Lung (tissue), 12 donors: ENCODE data around the gene PHF21B. TPM values are rescaled to one million over a fixed set of nuclear protein-coding genes. Genes with fewer than 3 reads are reported as not detected.
"Not testable (repeated sequence)": the region's sequence is repeated elsewhere in the genome, so short reads cannot be mapped to it uniquely, and the experiment has no call there.

Experiments
- ATAC-seq: fragments of 200-7000 bp; cut with Tn5 transposase; one replicate; pipeline ENCODE4 v1.9.1; 2020; ENCODE audit warnings: moderate number of reproducible peaks; ENCODE audit not compliant: insufficient read depth, low FRiP score
- DNase-seq, 3 donors: peaks; one replicate each; pipeline ENCODE4 v3.0.0-alpha.2; 2013 to 2017
- H3K27ac ChIP-seq, 2 donors: one replicate each; pipeline ENCODE4 v1.5.1; 2013; ENCODE audit warnings: mild to moderate bottlenecking in 2 of 2, moderate library complexity in 2 of 2, control low read depth in 1 of 2, inconsistent platforms in 1 of 2, low read depth in 1 of 2, low read length in 1 of 2
- H3K27me3 ChIP-seq, 3 donors: one replicate each; pipeline ENCODE4 v1.5.1; 2013; ENCODE audit warnings: low read length in 2 of 3; ENCODE audit not compliant: control insufficient read depth in 3 of 3, insufficient read depth in 3 of 3
- H3K36me3 ChIP-seq, 4 donors: one replicate each; pipeline ENCODE4 v1.5.1; 2013; ENCODE audit warnings: low read length in 4 of 4, mild to moderate bottlenecking in 1 of 4, moderate library complexity in 1 of 4; ENCODE audit not compliant: control insufficient read depth in 4 of 4, insufficient read depth in 4 of 4
- H3K4me1 ChIP-seq, 5 donors: one replicate each; pipeline ENCODE4 v1.5.1; 2013; ENCODE audit warnings: low read length in 5 of 5, mild to moderate bottlenecking in 2 of 5, moderate library complexity in 1 of 5; ENCODE audit not compliant: control insufficient read depth in 5 of 5, insufficient read depth in 5 of 5
- H3K4me3 ChIP-seq: one replicate; pipeline ENCODE4 v1.5.1; 2013; ENCODE audit warnings: mild to moderate bottlenecking, control low read depth, moderate library complexity
- H3K9ac ChIP-seq, 2 donors: one replicate each; pipeline ENCODE4 v1.5.1; 2013; ENCODE audit warnings: low read length in 2 of 2, control low read depth in 1 of 2; ENCODE audit not compliant: insufficient read depth in 1 of 2
- H3K9me3 ChIP-seq, 4 donors: one replicate each; pipeline ENCODE4 v1.5.1; 2013; ENCODE audit warnings: low read length in 3 of 4, mild to moderate bottlenecking in 1 of 4, moderate library complexity in 1 of 4; ENCODE audit not compliant: control insufficient read depth in 4 of 4, insufficient read depth in 3 of 4
- CTCF ChIP-seq: IDR thresholded peaks from 2 replicates; pipeline ENCODE4 v1.5.1; 2012; ENCODE audit warnings: mild to moderate bottlenecking; ENCODE audit errors: control extremely low read depth, extremely low read depth
- WGBS, 2 donors: extraction: QIAGEN DNeasy Blood & Tissue Kit; methylation state at CpG; one replicate each; pipeline ENCODE4 v1.1.7; 2013; 5-methylcytosine and 5-hydroxymethylcytosine counted together
- polyA plus RNA-seq, 2 donors: library from polyadenylated mRNA; stranded (reverse); fragments of 200-250 nt; gene quantifications; one replicate each; pipeline ENCODE4 v1.2.1, GENCODE V29; 2013
- total RNA-seq, 2 donors: library from RNA; depleted of rRNA in 1 of 2; stranded (reverse); fragments of >200 nt in 1 of 2; gene quantifications; one replicate each; pipeline ENCODE4 v1.2.1, GENCODE V29; 2014 to 2021
- donor health status: control.
- donor health status: control.
- donor health status: Bipolar disorder and iron deficiency.
- donor health status: healthy.
- donor health status: DM: yes; HTN: yes; CAD: no.

PHF21B gene
- total and polyA plus RNA-seq, 4 donors, result 0.03 to 0.43 (median 0.26) TPM

DNA sequence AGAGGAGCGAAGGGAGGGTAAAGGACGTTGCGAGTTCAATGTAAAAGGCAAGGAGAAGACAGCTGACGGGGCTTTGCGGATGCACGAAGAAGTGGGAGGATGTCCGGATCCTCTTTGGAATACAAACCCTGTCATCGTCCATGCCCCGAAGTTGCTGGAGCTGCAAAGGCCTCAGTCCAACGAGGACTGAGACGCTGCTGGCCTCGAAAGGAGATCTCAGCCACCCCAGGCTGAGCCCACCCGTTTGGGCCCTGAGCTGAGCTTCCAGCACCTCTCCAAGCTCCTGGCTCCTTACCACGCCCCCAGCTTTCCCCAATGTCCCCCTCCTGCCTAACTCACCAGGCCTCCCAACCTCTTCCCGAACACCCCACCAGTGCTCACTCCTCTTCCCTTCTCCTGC is 46.1 kb upstream of the PHF21B start:
- Histone ChIP-seq H3K36me3 (no peaks in the 10 kb centered on the region), H3K9me3 (peaks cover 0 to 2% (median 0%) of the 10 kb centered on the region in 4 donors), H3K9ac (no peak overlapping the region), H3K27ac (no peak overlapping the region), H3K4me3 (no peak overlapping the region), H3K4me1 (no peaks in the 10 kb centered on the region), H3K27me3 (no peaks in the 10 kb centered on the region)
- WGBS, 2 donors, result 87 to 88% methylated on average over 15 of the region's 15 CpGs
- TF ChIP-seq CTCF, result no peak
- DNase-seq, result no peak
- no peak for ATAC-seq

DNA sequence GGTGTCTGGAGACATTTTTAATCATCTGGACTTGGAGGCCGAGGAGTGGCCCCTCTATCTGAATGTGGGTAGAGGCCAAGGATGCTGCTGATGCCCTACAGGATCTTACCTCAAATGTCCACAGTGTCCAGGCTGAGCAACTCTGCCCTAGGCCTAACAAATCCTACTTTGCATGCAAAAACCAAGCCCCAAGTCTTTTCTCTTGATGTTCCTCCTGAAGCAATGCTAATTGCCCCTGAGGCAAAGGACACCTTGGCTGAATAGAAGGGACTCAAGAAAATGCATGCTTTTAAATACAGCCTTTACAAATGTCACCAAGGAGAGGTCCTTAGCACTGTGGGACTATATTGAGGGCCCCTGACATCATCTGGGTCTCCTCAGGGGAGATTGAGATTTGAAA is 43.8 kb upstream of the PHF21B start:
- DNase-seq, result no peak
- no peak for ATAC-seq
- peaks cover 0 to 2% (median 0%) of the 10 kb centered on the region in 4 donors for H3K9me3 ChIP-seq
- no peak for TF ChIP-seq CTCF
- H3K27ac ChIP-seq, result no peak overlapping the region
- peaks cover 0 to 14% (median 0%) of the 10 kb centered on the region in 3 donors for H3K27me3 ChIP-seq
- WGBS, 2 donors, result 58 to 59% methylated on average over 1 of the region's 1 CpG
- no peaks in the 10 kb centered on the region for H3K4me1 ChIP-seq
- H3K4me3 ChIP-seq, result no peak overlapping the region
- H3K36me3 ChIP-seq, result no peaks in the 10 kb centered on the region
- no peak overlapping the region for H3K9ac ChIP-seq

DNA sequence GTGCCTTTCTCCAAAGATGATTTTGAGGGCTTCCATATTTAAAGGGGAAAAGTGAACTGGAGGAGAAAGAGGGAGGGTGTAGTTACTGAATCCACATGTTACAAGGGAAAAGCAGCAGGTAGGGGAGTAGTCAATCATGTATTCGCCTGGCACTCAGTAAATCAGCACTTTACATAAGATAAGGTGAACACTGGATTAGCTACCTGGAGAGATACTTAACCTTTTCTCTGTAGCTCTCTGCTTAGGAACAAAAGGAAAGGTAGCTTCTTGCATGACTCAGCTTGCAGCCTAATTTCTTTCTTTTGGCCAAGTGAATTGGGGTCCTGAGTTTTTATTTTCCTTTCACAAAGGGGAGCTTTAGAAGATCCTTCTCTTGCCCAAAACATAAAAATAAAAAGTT is 43.3 kb upstream of the PHF21B start:
- H3K9me3 ChIP-seq, result peaks cover 0 to 2% (median 0%) of the 10 kb centered on the region in 4 donors
- no peaks in the 10 kb centered on the region for H3K4me1 ChIP-seq
- H3K27ac ChIP-seq, result no peak overlapping the region
- no peak for TF ChIP-seq CTCF
- no peak overlapping the region for H3K4me3 ChIP-seq
- H3K27me3 ChIP-seq, result peaks cover 0 to 14% (median 0%) of the 10 kb centered on the region in 3 donors
- no peak overlapping the region for H3K9ac ChIP-seq
- ATAC-seq (no peak), DNase-seq (no peak)
- WGBS, 2 donors, result 69 to 71% methylated on average over 1 of the region's 1 CpG
- no peaks in the 10 kb centered on the region for H3K36me3 ChIP-seq

DNA sequence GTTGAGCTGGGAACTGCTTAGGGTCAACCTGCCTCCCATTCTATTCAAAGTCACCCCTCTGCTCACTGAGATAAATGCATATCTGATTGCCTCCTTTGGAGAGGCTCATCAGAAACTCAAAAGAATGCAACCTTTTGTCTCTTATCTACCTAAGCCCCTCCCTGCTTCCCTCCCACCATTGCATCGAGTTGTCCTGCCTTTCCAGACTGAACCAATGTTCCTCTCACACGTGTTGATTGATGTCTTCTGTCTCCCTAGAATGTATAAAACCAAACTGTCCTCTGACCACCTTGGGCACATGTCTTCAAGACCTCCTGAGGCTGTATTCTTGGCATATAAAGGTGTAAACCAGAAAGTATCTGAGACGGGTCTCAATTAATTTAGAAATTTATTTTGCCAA is 42.9 kb upstream of the PHF21B start:
- not testable (repeated sequence) for H3K4me1 ChIP-seq, ATAC-seq, H3K4me3 ChIP-seq, DNase-seq, H3K9me3 ChIP-seq, H3K36me3 ChIP-seq, H3K27ac ChIP-seq, H3K9ac ChIP-seq
- H3K27me3 ChIP-seq, result peaks cover 0 to 14% (median 0%) of the 10 kb centered on the region in 3 donors
- 33 to 34% methylated on average over 3 of the region's 3 CpGs for WGBS, 2 donors
